Measurements from ENCODE around the gene CYB5D1.
A peak's percentile ranks its signal among the peaks of the same experiment; 100 is the strongest.

Gene CYB5D1

GRCh38 chr17:7893187-7893880 lies 35.5 kb downstream of the CYB5D1 start:
- intact Hi-C loops (cut with DNase I): no loop called here
- DNase-seq: no peak

DNA sequence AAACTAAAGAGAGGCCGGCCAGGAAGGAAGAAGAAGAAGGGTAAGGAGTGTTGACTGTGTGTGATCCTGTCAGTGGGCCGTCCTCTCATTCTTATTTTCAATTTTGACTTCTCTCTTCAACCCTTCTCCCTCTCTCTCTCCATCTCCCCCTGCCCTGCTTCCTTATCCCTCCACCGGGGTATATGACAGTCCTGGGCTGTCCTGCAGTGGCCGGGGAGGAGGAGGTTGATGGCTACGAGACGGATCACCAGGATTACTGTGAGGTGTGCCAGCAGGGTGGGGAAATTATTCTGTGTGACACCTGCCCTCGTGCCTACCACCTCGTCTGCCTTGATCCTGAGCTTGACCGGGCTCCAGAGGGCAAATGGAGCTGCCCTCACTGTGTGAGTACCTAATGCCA lies 36.4 kb downstream of the CYB5D1 start:
- intact Hi-C loops (cut with DNase I): no loop called here
- no peak for DNase-seq

DNA sequence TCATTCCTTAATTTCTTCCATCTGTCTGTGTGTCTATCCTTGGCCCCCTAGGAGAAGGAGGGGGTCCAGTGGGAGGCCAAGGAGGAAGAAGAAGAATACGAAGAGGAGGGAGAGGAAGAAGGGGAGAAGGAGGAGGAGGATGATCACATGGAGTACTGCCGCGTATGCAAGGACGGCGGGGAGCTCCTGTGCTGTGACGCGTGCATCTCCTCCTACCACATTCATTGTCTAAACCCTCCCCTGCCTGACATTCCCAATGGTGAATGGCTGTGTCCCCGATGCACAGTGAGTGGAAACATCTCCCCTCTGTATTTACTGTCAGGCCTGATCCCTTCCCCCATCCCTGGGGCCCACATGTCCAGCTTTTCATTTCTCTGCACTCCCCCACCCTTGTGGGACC lies 37.1 kb downstream of the CYB5D1 start:
- intact Hi-C loops (cut with DNase I): no loop called here
- peak in 33 of 42 donors; percentile 13 to 83 (median 49) for DNase-seq

DNA sequence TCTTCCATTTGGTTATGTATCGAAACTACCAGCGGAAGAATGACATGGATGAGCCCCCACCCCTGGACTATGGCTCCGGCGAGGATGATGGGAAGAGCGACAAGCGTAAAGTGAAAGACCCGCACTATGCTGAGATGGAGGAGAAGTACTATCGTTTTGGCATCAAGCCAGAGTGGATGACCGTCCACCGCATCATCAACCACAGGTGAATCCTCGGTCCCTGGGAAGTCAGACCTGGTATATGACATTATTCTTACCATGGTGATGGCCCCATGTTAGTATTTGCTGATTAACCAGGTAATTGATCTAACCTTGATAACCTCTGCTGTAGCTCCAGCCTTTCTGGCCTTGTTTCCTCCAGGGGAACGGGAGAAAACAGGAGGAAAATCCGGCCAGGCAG lies 39.3 kb downstream of the CYB5D1 start:
- DNase-seq: no peak
- intact Hi-C loops (cut with DNase I): loop anchor here (2.0 kb wide), 1 partner anchor 34 kb away; no protein-coding TSS in a partner anchor

DNA sequence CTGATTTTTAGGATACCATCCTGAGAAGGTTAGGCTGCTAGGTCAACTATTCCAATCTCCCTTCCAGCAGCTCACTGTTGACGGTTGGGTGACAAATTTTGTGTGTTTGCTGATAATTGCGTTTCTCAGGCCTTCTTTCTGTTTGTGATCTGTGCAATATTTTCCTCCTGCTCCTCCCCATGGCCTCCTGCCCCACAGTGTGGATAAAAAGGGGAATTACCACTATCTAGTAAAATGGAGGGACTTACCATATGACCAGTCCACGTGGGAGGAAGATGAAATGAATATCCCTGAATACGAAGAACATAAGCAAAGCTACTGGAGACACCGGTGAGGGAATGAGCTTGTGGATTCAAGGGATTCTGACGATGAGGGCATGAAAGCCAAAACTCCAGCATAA lies 40.0 kb downstream of the CYB5D1 start:
- intact Hi-C loops (cut with DNase I): loop anchor here (2.0 kb wide), 1 partner anchor 35 kb away; no protein-coding TSS in a partner anchor

DNA sequence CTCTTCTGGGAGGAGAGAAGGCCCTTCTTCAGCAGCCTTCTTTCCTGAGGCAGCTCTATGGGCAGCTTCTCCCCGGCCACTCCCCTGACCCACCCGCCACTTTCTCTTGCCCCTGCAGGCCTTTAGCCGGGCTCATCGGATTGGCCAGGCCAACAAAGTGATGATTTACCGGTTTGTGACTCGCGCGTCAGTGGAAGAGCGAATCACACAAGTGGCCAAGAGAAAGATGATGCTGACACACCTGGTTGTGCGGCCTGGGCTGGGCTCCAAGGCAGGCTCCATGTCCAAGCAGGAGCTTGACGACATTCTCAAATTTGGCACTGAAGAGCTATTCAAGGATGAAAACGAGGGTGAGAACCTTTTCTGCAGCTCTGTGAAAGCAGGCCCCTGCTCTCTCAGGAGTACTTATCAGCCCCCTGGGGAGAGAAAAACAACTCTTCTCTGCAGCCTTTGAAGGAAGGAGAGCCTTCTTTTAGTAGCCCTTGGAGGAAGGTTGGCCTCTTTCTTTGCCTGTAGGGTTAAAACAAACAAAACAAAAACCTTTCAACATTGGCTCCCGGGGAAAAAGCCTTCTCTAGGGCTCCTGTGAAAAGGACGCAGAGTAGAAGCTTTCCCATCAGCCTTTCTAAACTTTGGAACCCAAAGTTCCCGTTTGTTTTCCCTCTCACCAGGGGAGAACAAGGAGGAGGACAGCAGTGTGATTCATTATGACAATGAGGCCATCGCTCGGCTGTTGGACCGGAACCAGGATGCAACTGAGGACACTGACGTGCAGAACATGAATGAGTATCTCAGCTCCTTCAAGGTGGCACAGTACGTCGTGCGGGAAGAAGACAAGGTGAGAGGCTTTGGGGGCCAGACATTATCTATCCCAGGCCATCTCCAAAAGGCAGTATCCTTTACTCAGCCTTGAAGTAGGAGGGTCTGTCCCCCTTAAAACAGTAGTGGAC lies 45.6 kb downstream of the CYB5D1 start:
- intact Hi-C loops (cut with DNase I): no loop called here
- no peak for DNase-seq

More for the DNA sequence above, 40.0 kb downstream of the CYB5D1 start:
- DNase-seq: peak in 22 of 42 donors; percentile 18 to 77 (median 44)

GRCh38 chr17:7909089-7909488 lies 51.3 kb downstream of the CYB5D1 start:
- DNase-seq: no peak
- intact Hi-C loops (cut with DNase I): no loop called here

GRCh38 chr17:7910281-7910680 lies 52.5 kb downstream of the CYB5D1 start:
- intact Hi-C loops (cut with DNase I): no loop called here
- DNase-seq: no peak

DNA sequence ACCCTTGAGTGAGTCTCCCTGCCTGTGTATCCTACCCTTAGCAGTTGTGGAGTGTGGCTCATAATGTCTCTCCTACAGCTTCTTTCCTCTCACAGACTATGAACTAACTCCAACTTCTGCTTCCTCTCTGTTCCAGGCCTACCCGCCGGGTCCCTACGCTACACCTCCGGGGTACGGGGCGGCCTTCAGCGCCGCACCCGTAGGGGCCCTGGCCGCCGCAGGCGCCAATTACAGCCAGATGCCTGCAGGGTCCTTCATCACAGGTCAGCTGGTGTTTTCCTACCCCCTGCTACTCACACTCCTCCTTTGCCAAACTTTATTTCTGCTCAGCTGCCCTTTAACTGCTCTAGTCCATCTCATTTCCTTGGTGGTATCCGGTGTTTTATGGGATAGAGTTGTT lies 52.9 kb downstream of the CYB5D1 start:
- intact Hi-C loops (cut with DNase I): no loop called here
- DNase-seq: no peak

DNA sequence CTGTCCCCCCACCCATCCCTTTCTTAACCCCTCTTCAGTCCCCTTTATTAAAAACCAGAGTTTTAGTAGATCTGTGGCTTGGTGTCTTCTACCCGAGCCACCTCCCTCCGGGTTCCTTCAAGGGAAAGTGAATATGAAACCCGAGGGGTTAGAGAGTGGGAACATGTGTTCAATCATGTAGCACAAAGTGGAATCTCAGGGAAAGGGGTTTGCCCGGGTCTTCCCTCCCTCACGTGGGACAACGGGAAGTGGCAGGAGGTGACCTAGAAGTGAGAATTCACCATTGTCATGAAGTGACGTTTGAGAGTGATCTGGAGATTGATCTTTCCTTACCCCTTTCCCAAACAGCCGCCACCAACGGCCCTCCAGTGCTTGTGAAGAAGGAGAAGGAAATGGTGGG lies 53.3 kb downstream of the CYB5D1 start:
- no peak for DNase-seq
- intact Hi-C loops (cut with DNase I): no loop called here
